Measurements from ENCODE around the gene PLA2G6. TPM values are rescaled to one million over a fixed set of nuclear protein-coding genes. Genes with fewer than 3 reads are reported as not detected.

PLA2G6 gene
- total RNA-seq, 4 donors from 2014 or later, result 12.9 to 24.2 (median 14.2) TPM

GRCh38 chr22:38213319-38213989, 31.8 kb upstream of the PLA2G6 start:
- peak overlapping the region; percentile 12 to 59 (median 46) for H3K27ac ChIP-seq
- H3K36me3 ChIP-seq, result peaks cover 0 to 32% (median 0%) of the 10 kb centered on the region in 3 donors
- H3K4me3 ChIP-seq, result peak overlapping the region in 1 of 4 donors; percentile 54
- WGBS, 2 donors, result 78 to 83% methylated on average over 6 of the region's 6 CpGs
- H3K27me3 ChIP-seq, result no peaks in the 10 kb centered on the region
- peaks cover 16 to 34% (median 18%) of the 10 kb centered on the region in 3 donors for H3K4me1 ChIP-seq
- no peaks in the 10 kb centered on the region for H3K9me3 ChIP-seq
- DNase-seq, result no peak
- intact Hi-C loops (cut with DNase I), result no loop called here
- no peak for TF ChIP-seq POLR2A (IDR thresholded peaks at IDR 0.05)
- TF ChIP-seq, protein P1, sequence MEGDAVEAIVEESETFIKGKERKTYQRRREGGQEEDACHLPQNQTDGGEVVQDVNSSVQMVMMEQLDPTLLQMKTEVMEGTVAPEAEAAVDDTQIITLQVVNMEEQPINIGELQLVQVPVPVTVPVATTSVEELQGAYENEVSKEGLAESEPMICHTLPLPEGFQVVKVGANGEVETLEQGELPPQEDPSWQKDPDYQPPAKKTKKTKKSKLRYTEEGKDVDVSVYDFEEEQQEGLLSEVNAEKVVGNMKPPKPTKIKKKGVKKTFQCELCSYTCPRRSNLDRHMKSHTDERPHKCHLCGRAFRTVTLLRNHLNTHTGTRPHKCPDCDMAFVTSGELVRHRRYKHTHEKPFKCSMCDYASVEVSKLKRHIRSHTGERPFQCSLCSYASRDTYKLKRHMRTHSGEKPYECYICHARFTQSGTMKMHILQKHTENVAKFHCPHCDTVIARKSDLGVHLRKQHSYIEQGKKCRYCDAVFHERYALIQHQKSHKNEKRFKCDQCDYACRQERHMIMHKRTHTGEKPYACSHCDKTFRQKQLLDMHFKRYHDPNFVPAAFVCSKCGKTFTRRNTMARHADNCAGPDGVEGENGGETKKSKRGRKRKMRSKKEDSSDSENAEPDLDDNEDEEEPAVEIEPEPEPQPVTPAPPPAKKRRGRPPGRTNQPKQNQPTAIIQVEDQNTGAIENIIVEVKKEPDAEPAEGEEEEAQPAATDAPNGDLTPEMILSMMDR (IDR thresholded peaks at IDR 0.05), result no peak

DNA sequence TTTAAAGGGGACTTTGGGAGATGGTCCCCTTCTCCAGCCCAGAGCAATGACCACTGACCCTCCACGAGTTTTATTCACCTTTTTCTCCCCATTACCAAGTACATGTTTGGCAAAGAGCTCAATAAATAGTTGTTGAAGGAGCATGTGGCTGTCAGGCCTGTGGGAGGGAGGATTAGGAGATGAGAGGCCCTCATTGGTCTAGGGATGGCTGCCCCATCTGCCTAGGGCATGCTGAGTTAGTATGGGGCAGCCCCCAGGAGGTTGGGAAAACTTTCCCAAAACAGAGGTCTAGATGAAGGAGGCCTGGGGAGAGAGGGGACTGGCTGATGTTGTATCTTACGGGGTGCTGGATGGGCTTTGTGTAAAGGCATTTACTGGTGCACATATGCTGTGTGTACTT, 30.8 kb upstream of the PLA2G6 start:
- WGBS, 2 donors, result 50 to 69% methylated on average over 2 of the region's 2 CpGs
- H3K4me3 ChIP-seq, result no peak overlapping the region
- intact Hi-C loops (cut with DNase I), result no loop called here
- H3K27ac ChIP-seq, result no peak overlapping the region
- no peaks in the 10 kb centered on the region for H3K9me3 ChIP-seq
- H3K36me3 ChIP-seq, result peaks cover 0 to 34% (median 0%) of the 10 kb centered on the region in 3 donors
- no peaks in the 10 kb centered on the region for H3K27me3 ChIP-seq
- no peak for TF ChIP-seq POLR2A (IDR thresholded peaks at IDR 0.05)
- TF ChIP-seq, protein P1 (IDR thresholded peaks at IDR 0.05), result no peak
- H3K4me1 ChIP-seq, result peaks cover 10 to 26% (median 12%) of the 10 kb centered on the region in 3 donors
- DNase-seq, result no peak

- no peak overlapping the region for H3K4me3 ChIP-seq
- H3K9me3 ChIP-seq, result no peaks in the 10 kb centered on the region
- H3K36me3 ChIP-seq, result peaks cover 0 to 33% (median 0%) of the 10 kb centered on the region in 3 donors
- no peak overlapping the region for H3K27ac ChIP-seq
- intact Hi-C loops (cut with DNase I), result no loop called here
- TF ChIP-seq POLR2A (IDR thresholded peaks at IDR 0.05), result no peak
- TF ChIP-seq, protein P1 (IDR thresholded peaks at IDR 0.05), result no peak
- DNase-seq, result no peak
- no peaks in the 10 kb centered on the region for H3K27me3 ChIP-seq
- WGBS, 2 donors, result 95 to 97% methylated on average over 5 to 6 of the region's 7 CpGs
- peaks cover 10 to 26% (median 12%) of the 10 kb centered on the region in 3 donors for H3K4me1 ChIP-seq
Measured at GRCh38 chr22:38211556-38211955, 29.9 kb upstream of the PLA2G6 start.

- H3K27ac ChIP-seq, result peak overlapping the region in 1 of 4 donors; percentile 14
- H3K36me3 ChIP-seq, result peaks cover 0 to 12% (median 0%) of the 10 kb centered on the region in 3 donors
- intact Hi-C loops (cut with DNase I), result no loop called here
- TF ChIP-seq, protein P1 (IDR thresholded peaks at IDR 0.05), result no peak
- TF ChIP-seq POLR2A (IDR thresholded peaks at IDR 0.05), result no peak
- WGBS, 2 donors, result 70 to 75% methylated on average over 4 to 5 of the region's 6 CpGs
- peaks cover 4 to 30% (median 20%) of the 10 kb centered on the region in 3 donors for H3K4me1 ChIP-seq
- DNase-seq, result no peak
- H3K9me3 ChIP-seq, result no peaks in the 10 kb centered on the region
- no peaks in the 10 kb centered on the region for H3K27me3 ChIP-seq
- H3K4me3 ChIP-seq, result no peak overlapping the region
Measured at GRCh38 chr22:38208551-38208968, 26.9 kb upstream of the PLA2G6 start.

GRCh38 chr22:38207898-38208432, 26.3 kb upstream of the PLA2G6 start:
- intact Hi-C loops (cut with DNase I), result no loop called here
- Histone ChIP-seq H3K4me3 (no peak overlapping the region), H3K9me3 (no peaks in the 10 kb centered on the region), H3K27me3 (no peaks in the 10 kb centered on the region), H3K27ac (no peak overlapping the region), H3K4me1 (peaks cover 10 to 31% (median 23%) of the 10 kb centered on the region in 3 donors), H3K36me3 (peaks cover 0 to 12% (median 0%) of the 10 kb centered on the region in 3 donors)
- TF ChIP-seq POLR2A (IDR thresholded peaks at IDR 0.05), result no peak
- TF ChIP-seq, protein P1 (IDR thresholded peaks at IDR 0.05), result no peak
- 83 to 92% methylated on average over 3 to 4 of the region's 7 CpGs for WGBS, 2 donors
- no peak for DNase-seq

Data from esophagus squamous epithelium (tissue), 5 donors.